KOPT-K1 (cell line): Measurements from ENCODE around the gene ZFYVE21.

Experiments
- H3K27ac ChIP-seq: fragments of 200-600 bp; sonication (generic); 2 replicates; pipeline ENCODE4 v1.5.1; 2016; ENCODE audit warnings: antibody characterized with exemption, mild to moderate bottlenecking, low read depth, low read length; ENCODE audit not compliant: poor library complexity, severe bottlenecking
- H3K36me3 ChIP-seq: fragments of 200-600 bp; sonication (generic); 2 replicates; pipeline ENCODE4 v1.5.1; 2017; ENCODE audit warnings: antibody characterized with exemption, mild to moderate bottlenecking, low read length, moderate library complexity; ENCODE audit not compliant: insufficient read depth
- H3K9me3 ChIP-seq: fragments of 200-600 bp; sonication (generic); 2 replicates; pipeline ENCODE4 v1.5.1; 2017; ENCODE audit warnings: antibody characterized with exemption, low read length, mild to moderate bottlenecking; ENCODE audit not compliant: insufficient read depth, poor library complexity, severe bottlenecking

The ZFYVE21 gene

DNA sequence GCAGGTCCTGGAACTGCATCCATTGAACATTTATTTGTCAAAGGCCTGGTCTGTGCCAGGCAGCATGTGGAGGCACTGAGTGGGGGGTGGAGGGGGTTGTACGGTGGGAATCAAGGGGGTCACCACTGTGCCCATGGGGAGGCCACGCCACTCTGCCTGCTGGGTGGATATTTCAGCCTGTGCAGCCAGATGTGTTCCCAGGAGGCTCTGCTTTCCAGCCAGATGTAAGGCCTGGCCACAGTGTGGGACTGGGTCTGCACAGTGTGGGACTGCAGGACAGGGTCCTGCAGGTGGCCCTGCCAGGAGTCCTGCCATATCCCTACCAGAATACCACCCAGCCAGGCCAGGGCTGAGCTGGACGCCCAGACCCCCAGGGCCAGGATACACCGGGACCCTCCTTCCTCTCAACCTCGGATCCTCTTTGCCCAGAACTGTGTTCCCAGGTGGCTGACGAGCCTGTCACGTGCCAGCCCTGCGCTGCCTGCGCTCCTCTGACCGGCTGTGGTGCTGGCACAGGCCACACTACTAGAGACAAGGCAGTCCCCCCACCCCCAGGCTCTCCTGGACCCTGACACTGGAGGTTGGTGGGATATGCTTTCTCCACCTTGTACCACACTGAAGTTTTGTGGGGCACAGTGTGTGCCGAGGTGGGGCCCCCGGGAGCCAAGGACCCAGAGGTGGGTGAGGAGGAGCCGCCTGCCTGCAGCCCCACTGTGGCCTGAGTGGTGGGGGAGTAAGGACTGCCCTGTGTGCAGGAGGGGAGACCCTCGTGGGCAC is 17.8 kb upstream of the ZFYVE21 start:
- peaks cover 97% of the 10 kb centered on the region for H3K36me3 ChIP-seq
- no peak overlapping the region for H3K27ac ChIP-seq
- no peaks in the 10 kb centered on the region for H3K9me3 ChIP-seq

GRCh38 chr14:103698380-103699260 is 17.0 kb upstream of the ZFYVE21 start:
- no peaks in the 10 kb centered on the region for H3K9me3 ChIP-seq
- peaks cover 97% of the 10 kb centered on the region for H3K36me3 ChIP-seq
- no peak overlapping the region for H3K27ac ChIP-seq

DNA sequence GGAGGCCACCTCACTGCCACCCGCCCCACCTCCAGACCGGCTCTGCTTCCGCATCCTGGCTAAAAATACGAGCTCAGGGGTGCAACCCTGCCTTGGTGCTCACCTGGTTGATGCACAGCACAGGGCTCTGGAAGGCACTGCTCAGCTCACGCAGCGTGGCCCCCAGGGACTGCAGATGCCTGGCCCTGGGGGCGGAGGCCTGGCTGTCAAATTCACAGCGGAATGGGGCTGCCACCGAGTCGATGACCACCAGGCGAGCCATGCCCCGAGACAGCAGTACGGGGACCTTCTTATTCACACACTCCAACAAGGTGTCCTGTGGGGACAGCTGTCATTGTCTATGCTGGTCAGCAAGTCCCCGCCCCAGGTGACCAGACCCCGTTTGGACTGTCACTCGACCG is 16.3 kb upstream of the ZFYVE21 start:
- H3K27ac ChIP-seq: no peak overlapping the region
- H3K36me3 ChIP-seq: peaks cover 97% of the 10 kb centered on the region
- no peaks in the 10 kb centered on the region for H3K9me3 ChIP-seq

DNA sequence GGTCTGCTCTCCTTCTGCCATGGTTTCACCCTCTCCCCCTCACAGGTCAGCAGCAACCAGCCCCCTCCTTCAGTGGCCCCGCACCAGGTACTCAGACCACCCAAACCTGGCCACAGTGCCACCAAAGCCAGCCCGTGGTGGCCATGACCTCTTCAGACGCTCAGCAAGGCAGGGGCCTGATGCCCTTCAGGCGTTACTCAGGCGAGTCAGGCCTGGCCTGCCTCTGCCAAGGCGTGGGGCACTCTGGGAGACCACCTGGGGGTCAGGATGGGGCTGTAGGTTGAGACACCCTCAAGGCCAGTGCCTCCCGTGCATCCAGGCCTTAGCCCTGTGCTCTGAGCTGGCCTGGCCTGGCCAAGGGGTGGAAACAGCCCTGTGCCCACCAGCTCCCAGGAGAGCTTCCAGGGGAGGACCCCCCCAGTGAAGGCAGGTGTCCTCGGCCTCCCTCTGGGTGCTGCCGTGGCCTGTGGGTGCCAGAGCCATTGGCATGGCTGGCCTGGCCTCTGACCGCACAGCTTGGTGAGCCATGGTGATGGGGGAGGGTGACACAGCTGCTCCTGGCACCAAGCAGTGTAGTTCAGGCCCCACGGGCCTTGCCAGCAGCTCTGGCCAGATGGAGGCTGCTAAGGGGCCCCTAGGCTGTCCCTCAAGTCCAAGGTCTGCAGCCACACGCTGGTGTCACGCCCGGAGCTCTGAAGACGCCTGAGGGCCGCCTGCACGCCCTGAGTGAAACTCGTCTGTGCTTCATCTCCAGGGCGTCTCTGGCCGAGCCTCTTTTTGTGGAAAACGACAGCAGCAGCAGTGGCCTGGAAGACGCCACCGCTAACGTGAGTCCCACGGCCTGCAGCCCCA is 15.5 kb upstream of the ZFYVE21 start:
- Histone ChIP-seq H3K36me3 (peaks cover 98% of the 10 kb centered on the region), H3K27ac (no peak overlapping the region)

DNA sequence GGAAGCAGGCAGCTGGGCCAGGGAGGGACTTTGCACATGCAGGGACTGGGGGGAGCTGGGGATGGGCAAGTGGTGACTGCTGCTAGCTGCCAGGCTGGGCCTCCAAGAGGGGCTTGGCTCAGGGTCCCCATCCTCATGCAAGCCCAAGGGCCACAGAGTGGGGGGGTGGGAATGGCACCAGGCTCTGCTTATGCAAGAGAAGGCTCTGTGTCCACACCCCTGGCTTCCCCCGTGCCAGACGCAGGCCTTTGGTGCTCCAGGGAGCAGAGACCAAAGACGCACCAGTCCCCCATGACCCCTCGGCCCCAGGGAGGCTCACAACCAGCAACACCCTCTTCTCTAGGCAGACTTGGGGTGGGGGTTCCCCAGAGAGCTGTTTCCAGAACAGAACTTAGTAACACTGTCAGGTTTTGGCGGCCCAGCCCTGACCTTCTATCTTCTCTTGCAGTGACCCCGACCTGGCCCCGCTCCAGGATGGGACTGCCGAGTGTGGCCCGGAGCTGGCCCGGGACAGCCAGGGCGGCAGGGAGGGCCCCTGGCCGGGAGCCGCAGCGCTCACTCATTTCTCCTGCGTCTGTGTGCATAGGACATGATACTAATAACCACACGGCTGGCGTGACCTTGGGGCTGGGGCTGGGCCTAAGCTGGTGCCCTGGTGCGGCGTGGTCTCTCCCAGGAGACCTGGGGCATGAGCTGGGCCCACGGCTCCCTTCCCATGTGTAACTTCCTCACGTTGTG is 14.7 kb upstream of the ZFYVE21 start:
- H3K36me3 ChIP-seq: peaks cover 100% of the 10 kb centered on the region

More for the DNA sequence above, 15.5 kb upstream of the ZFYVE21 start:
- H3K9me3 ChIP-seq: no peaks in the 10 kb centered on the region

GRCh38 chr14:103702095-103702494 is 13.5 kb upstream of the ZFYVE21 start:
- H3K9me3 ChIP-seq: no peaks in the 10 kb centered on the region
- no peak overlapping the region for H3K27ac ChIP-seq
- H3K36me3 ChIP-seq: peaks cover 100% of the 10 kb centered on the region

More for the DNA sequence above, 14.7 kb upstream of the ZFYVE21 start:
- Histone ChIP-seq H3K9me3 (no peaks in the 10 kb centered on the region), H3K27ac (no peak overlapping the region)

DNA sequence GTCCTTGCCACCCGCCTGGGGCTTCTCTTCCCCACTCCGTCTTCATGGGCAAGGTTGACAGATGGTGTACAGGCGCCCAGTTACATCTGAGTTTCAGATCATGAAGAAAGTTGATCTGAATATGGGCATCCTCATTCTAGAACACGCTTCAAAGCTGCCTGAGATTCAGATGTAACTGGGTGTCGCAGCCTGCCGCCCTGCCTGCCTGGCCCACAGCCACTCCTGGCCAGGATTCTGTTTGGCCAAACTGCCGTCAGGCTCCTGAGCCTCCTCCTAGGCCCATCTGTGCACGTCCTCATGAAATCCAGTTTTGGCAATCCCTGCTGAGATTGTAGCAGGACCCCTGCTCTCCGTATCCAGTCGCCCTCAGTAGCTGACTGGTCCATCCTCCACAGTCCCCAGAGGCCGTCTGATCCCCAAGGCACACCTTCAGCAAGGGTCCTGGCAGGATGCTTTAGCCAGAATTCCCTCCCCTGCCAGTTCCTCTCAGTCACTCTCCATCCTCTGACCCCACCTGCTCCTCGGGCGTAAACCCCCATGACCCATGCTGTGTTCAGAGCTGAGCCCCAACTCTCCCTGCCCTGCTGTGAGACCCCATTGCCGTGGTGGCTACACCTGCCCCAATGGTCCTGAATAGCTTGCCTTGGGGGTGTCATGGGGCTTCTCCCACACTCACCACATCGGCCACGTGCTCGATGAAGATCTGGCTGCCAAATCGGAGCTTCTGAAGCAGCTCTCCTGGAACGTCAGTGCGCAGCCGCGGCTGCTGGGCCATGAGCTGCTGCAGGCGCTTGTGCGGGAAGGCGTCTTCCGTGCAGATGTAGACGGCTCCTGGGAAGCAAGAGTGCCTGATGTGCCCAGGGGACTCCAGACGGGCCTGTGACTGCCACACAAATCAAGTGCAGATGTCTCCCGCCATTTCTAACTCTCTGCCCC is 12.8 kb upstream of the ZFYVE21 start:
- peaks cover 100% of the 10 kb centered on the region for H3K36me3 ChIP-seq
- H3K9me3 ChIP-seq: no peaks in the 10 kb centered on the region
- H3K27ac ChIP-seq: no peak overlapping the region

DNA sequence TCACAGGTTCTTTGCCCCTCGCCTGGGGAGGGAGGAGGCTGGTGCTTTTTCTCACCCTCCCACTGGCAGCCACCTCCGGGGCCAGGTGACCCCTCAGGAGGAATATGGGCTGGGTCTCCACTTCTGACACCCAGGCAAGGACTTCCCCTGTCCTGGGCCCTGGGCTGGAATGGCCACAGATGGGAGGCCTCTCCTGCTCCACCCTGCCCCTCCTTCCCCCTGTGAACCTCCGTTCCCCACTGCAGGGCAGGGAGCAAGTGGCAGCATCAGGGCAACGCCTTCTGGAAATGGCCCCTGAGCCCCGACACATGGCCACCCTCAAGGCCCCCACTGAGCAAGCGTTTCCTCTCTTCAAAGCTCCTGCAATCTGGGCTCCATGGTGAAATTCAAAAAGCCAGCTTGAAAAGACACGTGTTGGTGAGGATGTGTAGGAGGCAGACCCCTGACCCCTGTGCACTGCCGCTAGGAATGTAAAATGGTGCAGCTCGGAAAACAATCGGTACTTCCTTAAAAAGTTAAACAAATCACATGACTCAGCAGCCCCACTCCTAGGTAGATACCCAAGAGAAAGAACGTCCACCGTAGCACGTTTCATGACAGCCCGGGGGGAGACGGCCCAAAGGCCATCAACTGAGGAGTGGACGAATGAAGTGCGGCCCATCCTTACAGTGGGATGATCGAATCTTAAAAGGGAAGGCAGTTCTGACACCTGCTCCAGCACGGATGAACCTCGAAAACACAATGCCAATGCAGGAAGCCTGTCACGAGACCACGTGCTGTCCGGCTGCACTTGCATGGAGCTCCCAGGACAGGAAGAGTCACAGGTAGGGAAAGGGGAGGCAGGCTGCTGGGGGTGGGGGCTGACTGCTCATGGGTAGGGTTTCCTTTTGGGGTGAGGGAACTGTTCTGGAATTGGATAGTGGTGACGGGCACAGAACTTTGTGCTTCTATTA is 11.9 kb upstream of the ZFYVE21 start:
- Histone ChIP-seq H3K27ac (no peak overlapping the region), H3K36me3 (peaks cover 100% of the 10 kb centered on the region), H3K9me3 (no peaks in the 10 kb centered on the region)

DNA sequence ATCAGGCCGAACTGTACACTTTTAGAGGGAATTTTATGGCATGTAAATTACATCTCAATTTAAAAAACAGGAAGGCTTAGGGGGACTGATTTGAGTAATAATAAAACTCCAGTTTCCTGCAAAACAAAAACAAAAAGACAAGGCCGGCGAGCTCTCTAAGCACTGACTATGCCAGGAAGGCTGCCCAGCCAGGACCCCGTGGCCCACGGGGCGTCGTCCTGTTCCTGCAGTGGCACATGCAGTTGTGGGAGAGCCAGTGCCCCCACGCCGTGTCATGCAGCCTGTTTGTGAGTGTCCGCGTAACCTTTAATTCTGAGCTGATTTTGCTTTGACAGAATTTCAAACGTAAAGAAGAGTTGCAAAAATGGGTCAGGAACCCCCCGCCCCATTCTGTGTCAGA is 10.9 kb upstream of the ZFYVE21 start:
- Histone ChIP-seq H3K27ac (no peak overlapping the region), H3K36me3 (peaks cover 100% of the 10 kb centered on the region), H3K9me3 (no peaks in the 10 kb centered on the region)

DNA sequence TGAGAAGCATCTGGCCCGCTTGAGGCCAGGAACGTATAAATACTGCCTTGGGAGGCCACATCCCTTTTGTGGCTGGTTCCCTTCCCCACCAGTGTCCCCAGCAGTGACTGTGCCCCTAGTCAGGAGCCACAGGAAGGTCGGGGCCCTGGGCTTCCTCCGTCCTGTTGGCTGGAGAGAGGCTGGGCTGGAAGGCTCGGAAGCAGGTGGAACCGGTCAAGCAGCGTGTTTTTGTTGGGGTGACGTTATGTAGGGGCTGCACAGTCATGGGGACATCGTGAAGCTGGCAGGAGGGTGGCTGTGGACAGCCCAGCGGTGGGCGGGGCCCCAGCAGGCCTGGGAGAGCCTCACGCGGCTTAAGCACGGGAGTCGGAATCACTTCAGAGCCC is 10.5 kb upstream of the ZFYVE21 start:
- Histone ChIP-seq H3K27ac (no peak overlapping the region), H3K9me3 (no peaks in the 10 kb centered on the region), H3K36me3 (peaks cover 100% of the 10 kb centered on the region)

GRCh38 chr14:103705504-103706284 is 9.9 kb upstream of the ZFYVE21 start:
- H3K36me3 ChIP-seq: peaks cover 100% of the 10 kb centered on the region
- no peak overlapping the region for H3K27ac ChIP-seq
- H3K9me3 ChIP-seq: no peaks in the 10 kb centered on the region
